Right lung (tissue), 10 donors: ENCODE data around the gene EIF5AL1. TPM values are rescaled to one million over a fixed set of nuclear protein-coding genes. Genes with fewer than 3 reads are reported as not detected.
"Not testable (repeated sequence)": the region's sequence is repeated elsewhere in the genome, so short reads cannot be mapped to it uniquely, and the experiment has no call there.

Experiments used
- DNase-seq, 2 donors: peaks; one replicate each; pipeline ENCODE4 v3.0.0-alpha.2; 2013
- long read RNA-seq, 8 donors: transcript quantifications; one replicate each; lab custom pipeline, GENCODE V29; 2026
- polyA plus RNA-seq, 5 donors: library from polyadenylated mRNA; unstranded; fragments of 120-200 nt; gene quantifications; one replicate each; pipeline versions ENCODE4 v1.2.1 to v1.2.3, GENCODE V29; 2013; ENCODE audit warnings: inconsistent platforms in 1 of 5, low replicate concordance in 1 of 5; ENCODE audit not compliant: insufficient read length in 5 of 5, insufficient read depth in 1 of 5

Gene EIF5AL1
- polyA plus RNA-seq, result 1 to 10 TPM in 3 of 5 donors, under 1 TPM in 2; 0.08 to 3.4 (median 1.3) TPM
- long read RNA-seq, donor 1, transcript EIF5AL1-201 (1 exons, 3,840 nt), result major isoform, 57 of 57 reads
- long read RNA-seq, donor 1, partial matches to known transcripts, result 0 of 57 reads
- long read RNA-seq, donor 1, other reads (novel, unspliced or antisense), result 0 of 57 reads
- long read RNA-seq, donor 2, transcript EIF5AL1-201 (1 exons, 3,840 nt), result major isoform, 15 of 15 reads
- long read RNA-seq, donor 2, partial matches to known transcripts, result 0 of 15 reads
- long read RNA-seq, donor 2, other reads (novel, unspliced or antisense), result 0 of 15 reads
- long read RNA-seq, donor 3, transcript EIF5AL1-201 (1 exons, 3,840 nt), result major isoform, 108 of 108 reads
- long read RNA-seq, donor 3, partial matches to known transcripts, result 0 of 108 reads
- long read RNA-seq, donor 3, other reads (novel, unspliced or antisense), result 0 of 108 reads
- long read RNA-seq, donor 4, transcript EIF5AL1-201 (1 exons, 3,840 nt), result major isoform, 127 of 127 reads
- long read RNA-seq, donor 4, partial matches to known transcripts, result 0 of 127 reads
- long read RNA-seq, donor 4, other reads (novel, unspliced or antisense), result 0 of 127 reads
- long read RNA-seq, donor 5, transcript EIF5AL1-201 (1 exons, 3,840 nt), result major isoform, 38 of 38 reads
- long read RNA-seq, donor 5, partial matches to known transcripts, result 0 of 38 reads
- long read RNA-seq, donor 5, other reads (novel, unspliced or antisense), result 0 of 38 reads
- long read RNA-seq, donor 6, transcript EIF5AL1-201 (1 exons, 3,840 nt), result major isoform, 128 of 128 reads
- long read RNA-seq, donor 6, partial matches to known transcripts, result 0 of 128 reads
- long read RNA-seq, donor 6, other reads (novel, unspliced or antisense), result 0 of 128 reads
- long read RNA-seq, donor 7, transcript EIF5AL1-201 (1 exons, 3,840 nt), result major isoform, 35 of 35 reads
- long read RNA-seq, donor 7, partial matches to known transcripts, result 0 of 35 reads
- long read RNA-seq, donor 7, other reads (novel, unspliced or antisense), result 0 of 35 reads
- long read RNA-seq, donor 8, transcript EIF5AL1-201 (1 exons, 3,840 nt), result major isoform, 19 of 19 reads
- long read RNA-seq, donor 8, partial matches to known transcripts, result 0 of 19 reads
- long read RNA-seq, donor 8, other reads (novel, unspliced or antisense), result 0 of 19 reads

DNA sequence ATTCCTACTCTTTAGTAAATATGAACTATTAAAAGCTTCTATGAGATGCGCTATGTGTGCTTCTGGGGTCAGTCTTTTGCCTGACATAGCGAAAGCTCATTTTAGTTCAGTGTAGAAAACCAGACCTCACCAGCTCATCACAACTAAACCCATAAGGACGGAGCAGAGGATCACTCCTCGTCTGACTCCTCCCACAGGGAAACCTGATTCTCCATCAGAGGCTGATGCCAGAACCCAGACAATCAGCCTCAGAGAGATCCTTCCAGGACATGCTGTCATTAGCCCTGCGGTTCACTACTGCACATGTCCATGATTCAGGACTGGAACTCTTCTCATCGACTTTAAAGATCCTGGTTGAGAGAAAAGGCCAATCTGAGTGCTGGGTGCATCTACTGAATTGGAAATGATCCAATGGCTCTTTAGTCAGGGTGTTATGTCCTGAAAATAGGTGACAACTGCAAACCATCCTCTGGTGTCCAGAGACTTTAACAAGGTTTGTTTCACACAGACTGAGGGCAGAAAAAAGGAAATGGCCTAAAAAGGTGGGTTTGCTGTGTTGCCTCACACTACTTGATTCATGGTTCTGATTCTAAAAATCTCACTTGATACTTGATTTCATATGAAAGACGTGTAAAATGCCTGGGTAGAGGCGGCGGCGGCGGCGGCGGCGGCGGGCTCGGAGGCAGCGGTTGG, at the start of gene EIF5AL1:
EIF5AL1 (plus strand) TSS at position 643 of the 693 bp plus-strand sequence. CDS start 117 bp downstream, outside the sequence.
- not testable (repeated sequence) for DNase-seq

GRCh38 chr10:79463578-79464496, 48.5 kb upstream of the EIF5AL1 start:
- DNase-seq, result no peak

GRCh38 chr10:79465341-79465740, 47.0 kb upstream of the EIF5AL1 start:
- DNase-seq, result no peak

DNA sequence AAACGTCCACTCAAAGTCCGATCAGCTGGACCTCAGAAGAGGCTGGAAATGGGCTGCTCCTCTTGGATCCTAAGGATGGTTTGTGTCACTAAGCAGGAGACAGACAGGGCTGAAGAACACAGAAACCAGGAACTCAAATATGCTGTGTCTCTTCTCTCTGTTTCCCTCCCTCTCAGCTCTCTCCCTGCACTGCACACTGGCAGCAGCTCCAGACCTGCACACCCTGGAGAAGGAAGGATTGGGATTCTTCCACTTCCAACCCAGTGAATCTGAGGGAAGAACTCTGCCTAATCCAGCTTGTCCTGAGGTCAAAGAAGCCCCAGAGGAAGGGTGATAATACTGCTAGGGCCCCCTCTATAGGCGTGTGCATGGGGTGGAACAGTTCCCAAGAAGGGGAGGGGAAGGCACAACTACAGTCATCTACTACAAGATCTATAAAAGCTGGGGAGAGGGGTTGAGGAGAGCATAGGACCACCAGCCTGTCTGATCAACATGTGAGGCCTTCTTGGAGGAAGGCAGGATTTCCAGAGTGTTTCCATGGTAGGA, 44.2 kb upstream of the EIF5AL1 start:
- no peak for DNase-seq

DNA sequence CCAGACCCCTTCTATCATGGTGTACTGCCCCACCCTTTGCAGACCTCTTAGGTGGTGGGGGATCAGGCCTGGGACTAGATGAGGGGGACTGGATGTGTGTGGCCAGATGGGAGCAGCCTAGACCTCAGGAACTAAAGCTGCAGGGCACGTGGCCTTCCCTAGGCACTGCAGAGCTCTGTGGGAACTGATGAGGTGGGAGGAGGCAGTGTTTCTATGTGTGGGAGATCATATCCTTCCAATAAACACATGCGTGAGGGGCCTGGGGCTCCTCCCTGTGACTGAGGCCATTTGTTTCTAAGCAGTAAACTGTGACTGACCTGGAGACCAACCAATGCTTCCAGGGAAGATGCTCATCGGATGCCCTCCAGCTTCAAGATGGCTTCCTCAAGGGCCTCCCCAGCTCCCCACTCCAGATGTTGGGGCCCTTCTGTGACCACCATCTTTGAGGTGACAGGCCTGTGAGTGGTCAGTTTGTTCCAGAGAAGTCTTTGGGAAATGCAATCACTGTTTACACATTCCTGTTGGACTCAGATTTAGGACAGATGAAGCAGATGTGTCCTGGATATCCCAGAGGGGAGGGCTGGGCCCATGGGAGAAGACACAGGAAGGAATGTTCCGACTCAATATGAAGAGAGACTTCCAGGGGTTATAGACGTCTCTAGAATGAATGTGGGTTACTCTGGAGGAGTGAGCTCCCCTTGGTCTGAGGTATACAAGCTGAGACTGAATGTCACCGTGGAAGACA, 43.3 kb upstream of the EIF5AL1 start:
- DNase-seq, result no peak

GRCh38 chr10:79470096-79470495, 42.2 kb upstream of the EIF5AL1 start:
- no peak for DNase-seq

DNA sequence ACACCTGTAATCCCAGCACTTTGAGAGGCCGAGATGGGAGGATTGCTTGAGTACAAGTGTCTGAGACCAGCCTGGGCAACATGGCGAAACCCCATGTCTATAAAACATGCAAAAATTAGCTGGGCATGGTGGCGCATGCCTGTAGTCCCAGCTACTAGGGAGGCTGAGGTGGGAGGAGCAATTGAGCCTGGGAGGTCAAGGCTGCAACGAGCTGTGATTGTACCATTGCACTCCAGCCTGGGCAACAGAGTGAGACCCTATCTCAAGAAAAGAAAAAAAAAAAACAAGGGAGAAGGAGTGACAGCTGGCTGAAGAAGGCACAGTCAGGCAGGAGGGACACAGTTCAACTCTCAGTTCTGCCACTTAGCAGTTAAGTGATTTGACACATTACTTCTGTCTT, 40.6 kb upstream of the EIF5AL1 start:
- no peak for DNase-seq

DNA sequence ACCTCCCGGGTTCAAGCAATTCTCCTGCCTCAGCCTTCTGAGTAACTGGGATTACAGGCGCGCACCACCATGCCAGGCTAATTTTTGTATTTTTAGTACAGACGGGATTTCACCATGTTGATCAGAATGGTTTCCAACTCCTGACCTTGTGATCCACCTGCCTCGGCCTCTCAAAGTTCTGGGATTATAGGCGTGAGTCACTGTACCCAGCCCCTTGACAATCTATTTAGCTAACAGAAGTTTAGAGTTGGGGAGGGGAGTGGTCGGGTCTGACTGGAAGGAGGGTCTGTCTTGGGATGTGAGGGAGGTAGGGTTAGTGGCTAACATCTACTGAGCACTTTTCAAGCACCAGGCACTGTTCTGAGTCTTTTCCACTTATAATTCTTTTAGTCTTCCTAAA, 39.9 kb upstream of the EIF5AL1 start:
- DNase-seq, result no peak

- no peak for DNase-seq
Observed at GRCh38 chr10:79472951-79473350, 39.4 kb upstream of the EIF5AL1 start.

DNA sequence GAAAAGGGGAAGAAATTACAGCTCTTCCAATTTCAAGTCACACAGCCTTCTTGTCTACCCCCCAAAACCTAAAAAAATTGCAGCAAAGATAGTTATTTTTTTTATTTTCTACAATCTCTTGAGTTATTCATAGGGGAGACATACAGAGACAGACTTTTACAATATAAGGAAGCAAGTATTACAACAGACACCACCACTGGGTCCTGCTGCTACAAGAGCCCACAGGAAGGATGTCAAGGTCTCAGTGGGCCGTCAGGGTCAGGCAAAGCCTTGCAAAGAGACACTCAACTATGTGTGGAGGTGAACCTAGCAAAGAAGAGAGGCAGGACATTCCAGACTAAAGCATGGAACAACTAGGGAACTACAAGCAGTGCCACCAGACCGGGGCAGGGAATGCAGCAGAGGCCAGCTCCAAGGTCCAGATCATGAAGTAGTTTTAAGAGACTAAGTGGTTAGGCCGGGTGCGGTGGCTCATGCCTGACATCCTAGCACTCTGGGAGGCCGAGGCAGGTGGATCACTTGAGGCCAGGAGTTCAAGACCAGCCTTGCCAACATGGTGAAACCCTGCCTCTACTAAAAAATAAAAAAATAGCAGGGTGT, 38.7 kb upstream of the EIF5AL1 start:
- no peak for DNase-seq

- DNase-seq, result no peak
Observed at GRCh38 chr10:79475119-79475653, 37.1 kb upstream of the EIF5AL1 start.

GRCh38 chr10:79475877-79476276, 36.5 kb upstream of the EIF5AL1 start:
- DNase-seq, result no peak

- no peak for DNase-seq
Observed at GRCh38 chr10:79476645-79477044, 35.7 kb upstream of the EIF5AL1 start.

- DNase-seq, result no peak
Observed at GRCh38 chr10:79477456-79477855, 34.9 kb upstream of the EIF5AL1 start.

DNA sequence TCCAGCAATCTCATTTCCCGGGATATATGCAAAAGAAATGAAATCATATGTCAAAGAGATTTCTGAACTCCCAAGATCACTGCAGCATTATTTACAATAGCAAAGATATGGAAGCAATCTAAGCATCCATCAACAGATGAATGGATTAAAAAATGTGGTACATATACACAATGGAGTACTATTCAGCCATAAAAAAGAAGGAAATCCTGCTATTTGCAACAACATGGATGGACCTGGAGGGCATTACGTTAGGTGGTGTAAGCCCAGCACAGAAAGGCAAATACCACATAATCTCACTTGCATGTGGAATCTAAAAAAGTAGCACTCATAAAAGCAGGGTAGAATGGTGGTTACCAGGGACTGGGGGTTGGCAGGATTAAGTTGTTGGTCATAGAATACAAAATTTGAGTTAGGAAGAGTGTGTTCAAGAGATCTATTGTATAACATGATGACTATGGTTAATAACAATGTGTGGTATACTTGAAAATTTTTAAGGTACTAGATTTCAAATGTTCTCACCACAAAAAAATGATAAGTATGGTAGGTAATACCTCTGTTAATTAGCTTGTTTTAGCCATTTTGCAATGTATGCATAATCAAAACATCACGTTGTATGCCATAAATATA, 32.9 kb upstream of the EIF5AL1 start:
- no peak for DNase-seq

DNA sequence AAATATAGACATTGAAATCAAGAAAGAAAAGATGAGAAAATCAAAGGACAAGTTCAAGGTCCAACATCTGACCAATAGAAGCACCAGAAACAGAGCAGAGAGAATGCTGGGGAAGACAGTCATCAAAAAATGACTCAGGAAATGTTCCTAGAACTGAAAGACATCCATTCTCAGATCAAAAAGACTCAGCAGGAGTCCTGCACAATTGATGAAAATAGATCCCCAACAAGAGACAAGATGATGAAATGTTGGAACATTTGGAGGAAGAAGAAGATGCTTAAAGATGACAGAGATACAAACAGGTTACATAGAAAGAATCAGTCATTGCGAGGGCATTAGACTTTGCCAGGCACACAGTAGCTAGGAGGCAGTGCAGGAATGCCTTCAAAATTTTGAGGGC, 30.0 kb upstream of the EIF5AL1 start:
- no peak for DNase-seq

DNA sequence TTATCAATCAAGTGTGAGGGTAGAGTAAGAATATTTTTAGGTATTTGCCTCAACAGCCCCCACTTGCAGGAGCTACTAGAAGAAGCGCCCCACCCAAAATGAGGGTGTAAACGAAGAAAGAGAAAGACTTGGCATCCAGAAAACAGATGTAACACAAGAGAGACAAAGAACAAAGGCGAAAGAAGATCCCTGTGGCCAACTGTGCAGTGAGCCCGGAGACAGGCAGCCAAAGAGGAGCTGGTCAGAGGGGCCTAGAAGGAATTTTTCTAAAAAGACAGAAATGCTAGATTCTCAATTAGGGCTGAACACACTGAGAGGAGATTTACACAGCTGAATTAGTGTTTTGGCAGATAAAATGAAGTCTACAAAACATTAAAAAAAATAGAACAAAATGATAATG, 29.6 kb upstream of the EIF5AL1 start:
- no peak for DNase-seq

DNA sequence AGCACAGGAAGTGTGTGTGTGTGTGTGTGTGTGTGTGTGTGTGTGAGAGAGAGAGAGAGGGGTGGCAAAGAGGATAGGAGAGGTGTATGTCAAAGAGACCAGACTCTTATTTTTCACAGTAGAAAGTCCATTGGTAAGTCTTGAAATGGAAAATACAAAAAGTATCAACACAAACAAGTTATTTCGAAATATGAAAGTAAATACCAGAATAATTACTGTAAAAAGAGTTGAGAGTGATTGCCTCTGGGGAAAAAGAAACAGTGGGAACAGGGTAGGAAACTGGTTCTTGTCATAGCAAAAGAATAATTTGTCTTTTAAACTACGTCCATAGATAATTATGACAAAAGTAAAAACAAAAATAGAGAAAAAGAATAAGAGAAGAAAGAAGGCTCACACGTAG, 29.0 kb upstream of the EIF5AL1 start:
- no peak for DNase-seq
